Stimulated activated CD8-positive, alpha-beta memory T cell treated with anti-CD3 and anti-CD28 coated beads, Interleukin-15, amount 100 ng/mL, for 4 hours (primary cell): ENCODE measurements around the gene CALR3.

Experiments used
- DNase-seq, 2 donors: peaks; one replicate each; pipeline ENCODE4 v3.0.0-alpha.2; 2020; ENCODE audit warnings: low read depth in 2 of 2

Gene CALR3

GRCh38 chr19:16429066-16429758 is 66.8 kb downstream of the CALR3 start:
- DNase-seq: no peak
